Peyer's patch (tissue), 4 donors: ENCODE results near the gene GOT1.

ENCODE experiments used
- POLR2A ChIP-seq, 2 donors: fragments of 450-650 bp; IDR thresholded peaks; one replicate each; pipeline ENCODE4 v1.5.1; 2017; ENCODE audit warnings: antibody characterized with exemption in 2 of 2, mild to moderate bottlenecking in 2 of 2, moderate library complexity in 2 of 2
- TF ChIP-seq, protein P1 (sequence below), 6 experiments: fragments of 450-650 bp in 4 of 6; fragments of 200-600 bp in 2 of 6; sonication (generic) in 1 of 6; IDR thresholded peaks; one replicate each; pipeline ENCODE4 v1.5.1; 2017 to 2019; ENCODE audit warnings: antibody characterized with exemption in 6 of 6, mild to moderate bottlenecking in 3 of 6, moderate library complexity in 1 of 6

DNA sequence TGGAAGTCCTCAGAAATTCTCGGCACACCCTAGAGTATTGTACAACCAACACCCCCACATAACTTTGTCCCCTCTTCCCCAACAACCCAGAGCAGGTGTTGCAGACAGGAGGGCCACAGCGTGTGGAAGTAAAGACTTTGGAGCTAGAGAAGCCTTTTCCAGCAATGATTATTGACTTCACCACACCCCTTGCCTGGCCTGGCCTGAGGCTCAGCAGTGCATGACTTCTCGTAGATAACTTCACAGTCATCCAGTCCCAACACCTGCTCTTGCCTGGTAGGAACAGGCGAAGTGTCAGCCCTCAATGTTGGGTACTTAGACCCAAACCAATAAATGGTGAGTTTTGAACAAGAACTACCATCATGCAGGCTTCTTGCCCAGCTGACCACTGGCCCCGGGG is 36.7 kb downstream of the GOT1 start:
- TF ChIP-seq POLR2A (IDR thresholded peaks at IDR 0.05): no peak
- TF ChIP-seq, protein P1, sequence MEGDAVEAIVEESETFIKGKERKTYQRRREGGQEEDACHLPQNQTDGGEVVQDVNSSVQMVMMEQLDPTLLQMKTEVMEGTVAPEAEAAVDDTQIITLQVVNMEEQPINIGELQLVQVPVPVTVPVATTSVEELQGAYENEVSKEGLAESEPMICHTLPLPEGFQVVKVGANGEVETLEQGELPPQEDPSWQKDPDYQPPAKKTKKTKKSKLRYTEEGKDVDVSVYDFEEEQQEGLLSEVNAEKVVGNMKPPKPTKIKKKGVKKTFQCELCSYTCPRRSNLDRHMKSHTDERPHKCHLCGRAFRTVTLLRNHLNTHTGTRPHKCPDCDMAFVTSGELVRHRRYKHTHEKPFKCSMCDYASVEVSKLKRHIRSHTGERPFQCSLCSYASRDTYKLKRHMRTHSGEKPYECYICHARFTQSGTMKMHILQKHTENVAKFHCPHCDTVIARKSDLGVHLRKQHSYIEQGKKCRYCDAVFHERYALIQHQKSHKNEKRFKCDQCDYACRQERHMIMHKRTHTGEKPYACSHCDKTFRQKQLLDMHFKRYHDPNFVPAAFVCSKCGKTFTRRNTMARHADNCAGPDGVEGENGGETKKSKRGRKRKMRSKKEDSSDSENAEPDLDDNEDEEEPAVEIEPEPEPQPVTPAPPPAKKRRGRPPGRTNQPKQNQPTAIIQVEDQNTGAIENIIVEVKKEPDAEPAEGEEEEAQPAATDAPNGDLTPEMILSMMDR (IDR thresholded peaks at IDR 0.05): no peak
